Natural killer cell (primary cell): Measurements from ENCODE around the gene ZBTB18. TPM values are rescaled to one million over a fixed set of nuclear protein-coding genes. Genes with fewer than 3 reads are reported as not detected.
"Not testable (repeated sequence)": the region's sequence is repeated elsewhere in the genome, so short reads cannot be mapped to it uniquely, and the experiment has no call there.

Experiments used
- ATAC-seq, 3 donors: fragments of 150-1000 bp in 2 of 3; fragments of 200-7000 bp in 1 of 3; cut with Tn5 transposase; 1 replicate in 1 of 3; 2 replicates in 2 of 3; pipeline ENCODE4 v1.10.0; 2021; ENCODE audit warnings: mild to moderate bottlenecking in 2 of 3, moderate library complexity in 2 of 3
- DNase-seq, 2 donors: peaks; one replicate each; pipeline versions ENCODE4 v3.0.0 to v3.0.0-alpha.2; 2013 to 2021; ENCODE audit warnings: mixed read lengths in 1 of 2
- H3K27ac ChIP-seq: one replicate; pipeline ENCODE4 v1.5.1; 2013; ENCODE audit warnings: mild to moderate bottlenecking, low read length
- H3K27me3 ChIP-seq: one replicate; pipeline ENCODE4 v1.6.1; 2013; ENCODE audit warnings: low read length; ENCODE audit not compliant: control insufficient read depth, insufficient read depth
- H3K36me3 ChIP-seq: one replicate; pipeline ENCODE4 v1.6.1; 2013; ENCODE audit warnings: low read length; ENCODE audit not compliant: control insufficient read depth, insufficient read depth
- H3K4me1 ChIP-seq: one replicate; pipeline ENCODE4 v1.6.1; 2013; ENCODE audit warnings: low read length; ENCODE audit not compliant: control insufficient read depth, insufficient read depth
- H3K4me3 ChIP-seq: one replicate; pipeline ENCODE4 v1.5.1; 2013; ENCODE audit warnings: low read length
- H3K9me3 ChIP-seq: one replicate; pipeline ENCODE4 v1.6.1; 2013; ENCODE audit warnings: low read length; ENCODE audit not compliant: control insufficient read depth, insufficient read depth
- H3K27ac Mint-ChIP-seq, 2 donors: one replicate each; pipeline ENCODE4 v1.8.0; 2022; ENCODE audit warnings: mild to moderate bottlenecking in 2 of 2, mixed read lengths in 2 of 2, moderate library complexity in 1 of 2
- H3K27me3 Mint-ChIP-seq, 2 donors: one replicate each; pipeline ENCODE4 v1.8.0; 2022; ENCODE audit warnings: low read depth in 2 of 2, mixed read lengths in 2 of 2
- H3K36me3 Mint-ChIP-seq: one replicate; pipeline ENCODE4 v1.8.0; 2022; ENCODE audit warnings: mixed read lengths
- H3K4me1 Mint-ChIP-seq, 2 donors: one replicate each; pipeline ENCODE4 v1.8.0; 2022; ENCODE audit warnings: mixed read lengths in 2 of 2
- H3K4me3 Mint-ChIP-seq: one replicate; pipeline ENCODE4 v1.8.0; 2022; ENCODE audit warnings: mild to moderate bottlenecking, moderate library complexity, mixed read lengths
- H3K9me3 Mint-ChIP-seq, 2 donors: one replicate each; pipeline ENCODE4 v1.8.0; 2022; ENCODE audit warnings: mixed read lengths in 2 of 2
- CTCF ChIP-seq: fragments of 200-600 bp; IDR thresholded peaks from one replicate; pipeline ENCODE4 v1.8.0; 2022; ENCODE audit warnings: antibody characterized with exemption
- WGBS: methylation state at CpG from one replicate; pipeline ENCODE4 v1.1.7; 2013; ENCODE audit warnings: missing lambda C conversion rate; ENCODE audit not compliant: insufficient coverage; 5-methylcytosine and 5-hydroxymethylcytosine counted together
- intact Hi-C: fragments of 100-400 bp; cut with micrococcal nuclease; formaldehyde crosslinking; loops from one replicate; pipeline ENCODE4 v1.14.2; 2022
- total RNA-seq, 4 donors: library from RNA; stranded (reverse); fragments of 120-200 nt in 1 of 4; gene quantifications; one replicate each; pipeline versions ENCODE4 v1.2.3 to v1.2.4, GENCODE V29; 2013 to 2022

The ZBTB18 gene
- total RNA-seq, 3 donors from 2014 or later (not counting 1 experiment from before 2014, with no cell fraction given) = 12.6 to 18.2 (median 14.0) TPM

- Mint-ChIP-seq H3K27me3 (peaks cover 19 to 26% of the 10 kb centered on the region in 2 donors), H3K36me3 (no peaks in the 10 kb centered on the region), H3K27ac (no peak overlapping the region), H3K4me1 (peaks cover 0 to 2% of the 10 kb centered on the region in 2 donors), H3K9me3 (no peaks in the 10 kb centered on the region), H3K4me3 (no peak overlapping the region)
- DNase-seq = no peak
- 81% methylated on average over 1 of the region's 4 CpGs for WGBS
- H3K27me3 ChIP-seq = no peaks in the 10 kb centered on the region
- H3K9me3 ChIP-seq = no peaks in the 10 kb centered on the region
- H3K4me3 ChIP-seq = no peak overlapping the region
- TF ChIP-seq CTCF = no peak
- intact Hi-C loops = loop anchor here (10.0 kb wide), 1 partner anchor 233 kb away; no protein-coding TSS in a partner anchor
- H3K4me1 ChIP-seq = no peaks in the 10 kb centered on the region
- no peaks in the 10 kb centered on the region for H3K36me3 ChIP-seq
- no peak overlapping the region for H3K27ac ChIP-seq
- no peak for ATAC-seq
Observed at GRCh38 chr1:244041466-244042120, 9.5 kb upstream of the ZBTB18 start.

DNA sequence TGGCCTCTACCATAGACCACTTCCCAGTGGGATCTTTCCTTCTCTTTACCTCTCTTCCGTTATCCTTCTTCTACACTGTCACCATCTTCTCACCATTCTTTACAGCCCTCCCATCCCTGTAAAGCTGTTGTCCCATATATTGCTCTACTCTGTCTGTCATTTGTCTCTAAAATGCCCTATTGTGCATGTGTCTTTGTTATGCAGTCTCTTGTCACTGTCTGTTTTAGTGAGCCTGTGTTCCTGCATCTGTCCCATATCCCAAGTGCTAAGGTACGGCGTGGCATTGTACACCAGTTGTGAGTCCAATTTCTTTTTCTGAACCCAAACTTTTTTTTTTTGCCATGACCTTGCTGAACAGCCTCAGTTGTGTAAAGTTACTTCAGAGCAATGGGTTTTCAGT, 8.8 kb upstream of the ZBTB18 start:
- no peaks in the 10 kb centered on the region for H3K9me3 ChIP-seq
- H3K4me1 ChIP-seq = peaks cover 4% of the 10 kb centered on the region
- H3K4me3 Mint-ChIP-seq = no peak overlapping the region
- peaks cover 0 to 9% of the 10 kb centered on the region in 2 donors for H3K4me1 Mint-ChIP-seq
- H3K27ac ChIP-seq = no peak overlapping the region
- no peaks in the 10 kb centered on the region for H3K27me3 ChIP-seq
- H3K9me3 Mint-ChIP-seq = no peaks in the 10 kb centered on the region
- H3K36me3 ChIP-seq = no peaks in the 10 kb centered on the region
- no peaks in the 10 kb centered on the region for H3K36me3 Mint-ChIP-seq
- intact Hi-C loops = loop anchor here (10.0 kb wide), 1 partner anchor 233 kb away; no protein-coding TSS in a partner anchor
- H3K4me3 ChIP-seq = no peak overlapping the region
- peaks cover 15 to 30% of the 10 kb centered on the region in 2 donors for H3K27me3 Mint-ChIP-seq
- WGBS = 97% methylated on average over 3 of the region's 3 CpGs
- no peak overlapping the region for H3K27ac Mint-ChIP-seq
- DNase-seq (no peak), ATAC-seq (no peak)
- TF ChIP-seq CTCF = no peak

DNA sequence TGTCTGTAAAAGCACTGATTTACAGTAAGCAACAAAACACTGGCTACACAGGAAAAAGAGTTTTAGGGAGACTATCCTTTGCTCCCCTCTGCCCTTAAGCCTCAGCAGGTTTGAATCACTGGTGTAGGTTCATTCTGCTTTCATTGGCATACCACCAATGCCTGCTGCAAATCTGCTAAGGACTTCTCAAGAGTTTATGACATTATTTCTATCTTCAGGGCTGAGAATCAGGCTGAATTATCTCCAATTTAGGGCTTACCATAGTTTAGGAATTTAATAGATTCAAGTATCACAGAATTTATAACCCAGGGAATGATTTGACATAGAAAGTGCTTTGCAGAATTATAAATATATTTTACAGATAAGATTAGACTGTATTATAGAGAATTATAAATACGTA, 6.7 kb upstream of the ZBTB18 start:
- H3K27ac ChIP-seq = no peak overlapping the region
- H3K4me3 ChIP-seq = no peak overlapping the region
- no CpG with 5 or more reads among the region's 1 CpG for WGBS
- Mint-ChIP-seq H3K9me3 (no peaks in the 10 kb centered on the region), H3K27ac (no peak overlapping the region), H3K4me1 (peaks cover 7 to 17% of the 10 kb centered on the region in 2 donors), H3K27me3 (peaks cover 7 to 30% of the 10 kb centered on the region in 2 donors), H3K36me3 (no peaks in the 10 kb centered on the region), H3K4me3 (no peak overlapping the region)
- H3K36me3 ChIP-seq = no peaks in the 10 kb centered on the region
- H3K9me3 ChIP-seq = no peaks in the 10 kb centered on the region
- ATAC-seq = no peak
- intact Hi-C loops = loop anchor here (10.0 kb wide), 1 partner anchor 230 kb away; no protein-coding TSS in a partner anchor
- H3K4me1 ChIP-seq = peaks cover 4% of the 10 kb centered on the region
- TF ChIP-seq CTCF = no peak
- DNase-seq = no peak
- H3K27me3 ChIP-seq = no peaks in the 10 kb centered on the region

DNA sequence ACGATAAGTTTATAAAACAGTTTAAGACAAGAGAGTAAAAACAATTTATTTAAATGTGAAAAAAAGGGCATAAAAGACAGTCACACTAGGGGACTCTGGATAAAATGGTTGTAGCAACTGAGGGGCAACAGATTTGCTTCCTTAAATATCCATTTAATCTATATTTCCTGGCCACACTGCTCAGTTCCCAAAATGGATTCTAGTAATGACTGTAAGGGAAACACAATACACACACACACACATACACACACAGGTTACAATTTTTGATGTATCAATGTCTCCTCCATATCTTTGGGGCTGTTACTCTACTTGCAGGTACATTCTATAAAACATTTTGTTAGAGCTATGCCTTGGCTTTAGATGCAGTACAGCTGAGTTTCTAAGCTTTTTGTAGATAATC, 4.8 kb upstream of the ZBTB18 start:
- DNase-seq = not testable (repeated sequence)
- peak overlapping the region; percentile 100 for H3K27ac ChIP-seq

More for the DNA sequence above, 4.8 kb upstream of the ZBTB18 start:
- H3K36me3 Mint-ChIP-seq, H3K4me3 ChIP-seq, H3K9me3 Mint-ChIP-seq, ATAC-seq, H3K27me3 ChIP-seq, H3K36me3 ChIP-seq, H3K9me3 ChIP-seq: not testable (repeated sequence)
- intact Hi-C loops = loop anchor here (2.0 to 10.0 kb wide), 4 partner anchors 199 to 791 kb away; partner anchors contain the start of gene CEP170
- peak overlapping the region; percentile 97 for H3K4me3 Mint-ChIP-seq
- H3K4me1 Mint-ChIP-seq = peaks cover 25 to 35% of the 10 kb centered on the region in 2 donors
- peaks cover 15% of the 10 kb centered on the region for H3K4me1 ChIP-seq
- H3K27me3 Mint-ChIP-seq = peaks cover 7 to 30% of the 10 kb centered on the region in 2 donors
- WGBS = no CpG with 5 or more reads among the region's 1 CpG
- peak overlapping the region; percentile 94 to 97 for H3K27ac Mint-ChIP-seq
